Common myeloid progenitor, CD34-positive (primary cell): ENCODE measurements around the gene TNFRSF18.
"Not testable (repeated sequence)": the region's sequence is repeated elsewhere in the genome, so short reads cannot be mapped to it uniquely, and the experiment has no call there.

Experiments used
- CTCF ChIA-PET: fragments of 350-600 bp; sonication (Branson Sonifier 250); formaldehyde crosslinking; loops from one replicate; lab custom pipeline; 2021; ENCODE audit warnings: antibody characterized with exemption; lab: Charles Lee
- POLR2A ChIA-PET: fragments of 350-600 bp; sonication (Branson Sonifier 250); formaldehyde crosslinking; loops from one replicate; lab custom pipeline; 2021; ENCODE audit warnings: antibody characterized with exemption; lab: Charles Lee
- DNase-seq, 3 donors: peaks; one replicate each; pipeline versions ENCODE4 v3.0.0 to v3.0.0-alpha.2; 2013
- H3K27ac ChIP-seq, 2 experiments: 1 replicate in 1 of 2; 2 replicates in 1 of 2; pipeline ENCODE4 v1.7.0; 2013; ENCODE audit warnings: inconsistent platforms in 2 of 2, low read length in 2 of 2, mild to moderate bottlenecking in 2 of 2, low read depth in 1 of 2, moderate library complexity in 1 of 2; ENCODE audit not compliant: severe bottlenecking in 2 of 2, insufficient read depth in 1 of 2, poor library complexity in 1 of 2
- H3K27me3 ChIP-seq, 5 experiments: replicated peaks in 2 of 5; 1 replicate in 3 of 5; 2 replicates in 2 of 5; pipeline versions ENCODE4 v1.6.1 to v1.7.0; 2013; ENCODE audit warnings: low read length in 4 of 5, mild to moderate bottlenecking in 2 of 5, moderate library complexity in 2 of 5, inconsistent platforms in 1 of 5; ENCODE audit not compliant: insufficient read depth in 5 of 5, control insufficient read depth in 4 of 5
- H3K36me3 ChIP-seq, 4 experiments: 1 replicate in 2 of 4; 2 replicates in 2 of 4; pipeline versions ENCODE4 v1.6.1 to v1.7.0; 2013; ENCODE audit warnings: low read length in 3 of 4, control low read depth in 1 of 4, mild to moderate bottlenecking in 1 of 4; ENCODE audit not compliant: control insufficient read depth in 4 of 4, insufficient read depth in 4 of 4
- H3K4me1 ChIP-seq, 4 experiments: 1 replicate in 3 of 4; 2 replicates in 1 of 4; pipeline versions ENCODE4 v1.6.1 to v1.7.1; 2013; ENCODE audit warnings: low read length in 3 of 4, mild to moderate bottlenecking in 3 of 4, control low read depth in 1 of 4, inconsistent platforms in 1 of 4, moderate library complexity in 1 of 4; ENCODE audit not compliant: control insufficient read depth in 4 of 4, insufficient read depth in 4 of 4; ENCODE audit errors: control extremely low read depth in 1 of 4
- H3K4me3 ChIP-seq, 7 experiments: 1 replicate in 4 of 7; 2 replicates in 3 of 7; pipeline versions ENCODE4 v1.5.1 to v1.7.0; 2013; ENCODE audit warnings: mild to moderate bottlenecking in 7 of 7, low read length in 6 of 7, moderate library complexity in 6 of 7, inconsistent platforms in 2 of 7, low read depth in 2 of 7, control low read depth in 1 of 7; ENCODE audit not compliant: insufficient read depth in 4 of 7, control insufficient read depth in 1 of 7; ENCODE audit errors: extremely low read depth in 1 of 7
- H3K9me3 ChIP-seq, 5 experiments: 1 replicate in 4 of 5; 2 replicates in 1 of 5; pipeline versions ENCODE4 v1.6.1 to v1.7.1; 2013; ENCODE audit warnings: low read length in 4 of 5, mild to moderate bottlenecking in 2 of 5, inconsistent platforms in 1 of 5, low read depth in 1 of 5, moderate library complexity in 1 of 5; ENCODE audit not compliant: control insufficient read depth in 4 of 5, insufficient read depth in 2 of 5; ENCODE audit errors: control extremely low read depth in 1 of 5
- WGBS: methylation state at CpG from one replicate; pipeline ENCODE4 v1.1.5; 2013; ENCODE audit not compliant: insufficient coverage; 5-methylcytosine and 5-hydroxymethylcytosine counted together

The TNFRSF18 gene

GRCh38 chr1:1176063-1176761, 30.2 kb downstream of the TNFRSF18 start:
- H3K36me3 ChIP-seq, POLR2A ChIA-PET, H3K4me3 ChIP-seq, H3K9me3 ChIP-seq, DNase-seq, H3K27ac ChIP-seq: not testable (repeated sequence)
- Histone ChIP-seq H3K27me3 (peaks cover 0 to 42% (median 6%) of the 10 kb centered on the region in 5 experiments), H3K4me1 (peaks cover 0 to 23% (median 16%) of the 10 kb centered on the region in 4 experiments)
- CTCF ChIA-PET, result interaction anchor here (1.1 to 1.8 kb wide), 2 partner anchors 28 to 54 kb away, joined by 3 to 4 read pairs; no protein-coding TSS in a partner anchor
- 81% methylated on average over 18 of the region's 22 CpGs for WGBS

GRCh38 chr1:1175221-1176062, 30.9 kb downstream of the TNFRSF18 start:
- WGBS, result 94% methylated on average over 18 of the region's 29 CpGs
- no peak overlapping the region for H3K27ac ChIP-seq
- ChIA-PET POLR2A (interaction anchor here (0.7 kb wide), 1 partner anchor 40 kb away, joined by 4 read pairs; no protein-coding TSS in a partner anchor), CTCF (interaction anchor here (0.8 to 1.8 kb wide), 5 partner anchors 19 to 58 kb away, joined by 3 to 4 read pairs (median 3); no protein-coding TSS in a partner anchor)
- H3K9me3 ChIP-seq, result peaks cover 0 to 3% (median 0%) of the 10 kb centered on the region in 5 experiments
- H3K36me3 ChIP-seq, result no peaks in the 10 kb centered on the region
- H3K27me3 ChIP-seq, result peaks cover 0 to 48% (median 6%) of the 10 kb centered on the region in 5 experiments
- H3K4me3 ChIP-seq, result no peak overlapping the region
- H3K4me1 ChIP-seq, result peaks cover 0 to 31% (median 19%) of the 10 kb centered on the region in 4 experiments
- DNase-seq, result no peak

- peak; percentile 32 to 80 (median 74) for DNase-seq
- Histone ChIP-seq H3K4me3 (peak within 1 kb of the TSS in 6 of 7 experiments; percentile 0 to 58 (median 32)), H3K36me3 (no peaks in the 10 kb centered on the region), H3K4me1 (peaks cover 0 to 45% (median 28%) of the 10 kb centered on the region in 4 experiments), H3K27ac (no peak within 1 kb of the TSS), H3K27me3 (peaks cover 0 to 50% (median 6%) of the 10 kb centered on the region in 5 experiments), H3K9me3 (peaks cover 0 to 3% (median 0%) of the 10 kb centered on the region in 5 experiments)
- ChIA-PET POLR2A (interaction anchor here (1.2 to 1.9 kb wide), 3 partner anchors 9 to 110 kb away, joined by 4 to 7 read pairs (median 5); no protein-coding TSS in a partner anchor), CTCF (interaction anchor here (1.0 to 1.6 kb wide), 5 partner anchors 20 to 57 kb away, joined by 3 to 12 read pairs (median 3); partner anchors contain the start of gene TNFRSF18)
- 8% methylated on average over 30 of the region's 35 CpGs for WGBS
These were observed 32.5 kb downstream of the TNFRSF18 start, which contains the start of gene TTLL10 for GRCh38 chr1:1173793-1174415. TTLL10 (plus strand) TSS chr1:1173880; CDS start chr1:1179216, 5,336 bp downstream.

DNA sequence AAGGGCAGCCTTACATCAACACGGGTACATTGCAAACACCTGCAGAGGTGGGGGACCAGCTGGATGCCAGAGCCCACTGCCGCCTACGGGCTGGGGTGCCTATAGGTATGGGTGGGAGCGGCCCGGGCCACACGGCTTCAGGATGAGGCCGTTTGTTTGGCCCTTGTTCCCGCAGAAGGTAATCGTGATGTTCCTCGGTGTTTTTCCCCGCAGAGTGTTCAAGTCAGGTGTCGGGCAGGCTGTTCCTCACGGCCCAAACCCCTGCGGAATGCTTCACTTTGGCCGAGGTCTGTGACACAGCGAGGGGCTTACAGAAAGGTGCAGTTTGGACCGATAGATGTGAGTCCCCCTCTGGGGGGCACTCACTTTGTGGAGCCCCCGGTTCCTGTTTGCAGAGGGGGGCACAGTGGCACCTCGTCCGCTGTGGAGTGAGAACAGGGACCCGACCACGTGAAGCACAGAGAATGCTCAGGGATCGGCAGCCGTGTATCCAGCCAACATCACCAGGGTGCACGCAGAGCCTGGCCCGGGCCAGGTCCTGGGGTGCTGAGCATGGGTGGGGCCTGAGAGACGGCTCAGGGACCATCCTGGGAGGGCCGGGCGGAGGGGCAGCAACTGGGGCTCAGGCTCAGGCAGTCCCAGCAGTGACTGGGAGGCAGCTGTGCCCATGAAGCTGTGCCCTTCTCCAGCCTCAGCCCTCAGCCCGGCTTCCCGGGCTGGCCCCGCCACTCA, 33.2 kb downstream of the TNFRSF18 start:
- ChIA-PET CTCF (interaction anchor here (1.0 to 1.6 kb wide), 3 partner anchors 19 to 51 kb away, joined by 3 to 12 read pairs (median 6); partner anchors contain the start of gene TNFRSF18), POLR2A (interaction anchor here (1.2 to 1.9 kb wide), 3 partner anchors 10 to 109 kb away, joined by 4 to 7 read pairs (median 5); no protein-coding TSS in a partner anchor)
- Histone ChIP-seq H3K9me3 (peaks cover 0 to 3% (median 0%) of the 10 kb centered on the region in 5 experiments), H3K36me3 (no peaks in the 10 kb centered on the region), H3K27ac (no peak overlapping the region), H3K4me3 (peak overlapping the region in 4 of 7 experiments; percentile 0 to 58 (median 48)), H3K4me1 (peaks cover 0 to 52% (median 28%) of the 10 kb centered on the region in 4 experiments), H3K27me3 (peaks cover 0 to 50% (median 6%) of the 10 kb centered on the region in 5 experiments)
- DNase-seq, result no peak
- 51% methylated on average over 30 of the region's 32 CpGs for WGBS

GRCh38 chr1:1171546-1172340, 34.6 kb downstream of the TNFRSF18 start:
- Histone ChIP-seq H3K9me3 (peaks cover 0 to 3% (median 0%) of the 10 kb centered on the region in 5 experiments), H3K4me3 (no peak overlapping the region), H3K4me1 (peaks cover 0 to 56% (median 29%) of the 10 kb centered on the region in 4 experiments), H3K27me3 (peaks cover 0 to 44% (median 4%) of the 10 kb centered on the region in 5 experiments), H3K27ac (no peak overlapping the region), H3K36me3 (no peaks in the 10 kb centered on the region)
- ChIA-PET POLR2A (no interaction called here), CTCF (interaction anchor here (1.0 kb wide), 1 partner anchor 26 kb away, joined by 3 read pairs; no protein-coding TSS in a partner anchor)
- WGBS, result 91% methylated on average over 33 of the region's 33 CpGs
- no peak for DNase-seq
